ENCODE measurements around the gene MPPED2. TPM values are rescaled to one million over a fixed set of nuclear protein-coding genes. Genes with fewer than 3 reads are reported as not detected.

Gene MPPED2
- total RNA-seq, 6 experiments from 2014 or later, result not detected

DNA sequence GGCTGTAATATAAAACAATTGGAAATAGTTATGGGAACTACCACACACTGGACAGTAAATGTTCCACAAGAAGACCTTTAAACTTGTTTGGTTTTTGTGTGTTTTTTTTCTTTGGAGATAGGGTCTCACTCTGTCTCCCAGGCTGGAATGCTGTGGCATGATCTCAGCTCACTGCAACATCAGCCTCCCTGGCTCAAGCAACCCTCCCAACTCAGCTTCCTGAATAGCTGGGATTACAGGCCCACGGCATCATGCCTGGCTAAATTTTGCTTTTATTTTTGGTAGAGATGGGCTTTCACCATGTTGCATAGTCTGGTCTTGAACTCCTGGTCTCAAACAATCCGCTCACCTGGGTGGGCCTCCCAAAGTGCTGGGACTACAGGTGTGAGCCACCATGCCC, 121.0 kb downstream of the MPPED2 start:
- no peaks in the 10 kb centered on the region for H3K36me3 Mint-ChIP-seq (ENCODE audit: low read depth)
- H3K4me3 Mint-ChIP-seq, result no peak overlapping the region
- no peak for DNase-seq
- peaks cover 3% of the 10 kb centered on the region; the same call in 1 of the 2 replicates for H3K27me3 Mint-ChIP-seq (ENCODE audit: insufficient read depth)
- TF ChIP-seq, protein P1, sequence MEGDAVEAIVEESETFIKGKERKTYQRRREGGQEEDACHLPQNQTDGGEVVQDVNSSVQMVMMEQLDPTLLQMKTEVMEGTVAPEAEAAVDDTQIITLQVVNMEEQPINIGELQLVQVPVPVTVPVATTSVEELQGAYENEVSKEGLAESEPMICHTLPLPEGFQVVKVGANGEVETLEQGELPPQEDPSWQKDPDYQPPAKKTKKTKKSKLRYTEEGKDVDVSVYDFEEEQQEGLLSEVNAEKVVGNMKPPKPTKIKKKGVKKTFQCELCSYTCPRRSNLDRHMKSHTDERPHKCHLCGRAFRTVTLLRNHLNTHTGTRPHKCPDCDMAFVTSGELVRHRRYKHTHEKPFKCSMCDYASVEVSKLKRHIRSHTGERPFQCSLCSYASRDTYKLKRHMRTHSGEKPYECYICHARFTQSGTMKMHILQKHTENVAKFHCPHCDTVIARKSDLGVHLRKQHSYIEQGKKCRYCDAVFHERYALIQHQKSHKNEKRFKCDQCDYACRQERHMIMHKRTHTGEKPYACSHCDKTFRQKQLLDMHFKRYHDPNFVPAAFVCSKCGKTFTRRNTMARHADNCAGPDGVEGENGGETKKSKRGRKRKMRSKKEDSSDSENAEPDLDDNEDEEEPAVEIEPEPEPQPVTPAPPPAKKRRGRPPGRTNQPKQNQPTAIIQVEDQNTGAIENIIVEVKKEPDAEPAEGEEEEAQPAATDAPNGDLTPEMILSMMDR (IDR thresholded peaks at IDR 0.05), result no peak
- H3K27ac Mint-ChIP-seq, result no peak overlapping the region
- H3K9me3 Mint-ChIP-seq, result peaks cover 23% of the 10 kb centered on the region
- H3K4me1 Mint-ChIP-seq (ENCODE audit: low read depth), result no peaks in the 10 kb centered on the region

DNA sequence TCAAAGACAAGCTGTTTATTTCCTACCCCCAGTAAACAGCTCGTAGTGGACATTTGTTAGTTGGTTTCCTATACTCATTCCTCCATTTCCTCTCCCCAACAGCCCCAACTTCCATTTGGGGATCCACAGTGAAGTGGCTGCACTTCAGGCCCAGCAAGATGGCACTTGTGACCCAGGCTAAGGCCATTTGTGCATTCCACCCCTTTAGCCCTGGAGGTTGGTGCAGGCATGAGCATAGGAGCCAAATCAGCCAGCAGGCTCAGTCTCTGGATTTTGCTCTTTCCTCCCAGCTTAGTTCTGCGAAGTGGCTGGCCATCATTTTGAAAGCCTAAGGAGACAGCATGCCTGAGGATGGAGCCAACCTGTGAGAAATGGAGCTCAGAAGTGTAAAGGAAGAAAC, 122.9 kb downstream of the MPPED2 start:
- peaks cover 32% of the 10 kb centered on the region for H3K9me3 Mint-ChIP-seq
- no peak overlapping the region for H3K4me3 Mint-ChIP-seq
- H3K36me3 Mint-ChIP-seq (ENCODE audit: low read depth), result no peaks in the 10 kb centered on the region
- no peak overlapping the region for H3K27ac Mint-ChIP-seq
- no peaks in the 10 kb centered on the region for H3K4me1 Mint-ChIP-seq (ENCODE audit: low read depth)
- H3K27me3 Mint-ChIP-seq (ENCODE audit: insufficient read depth), result peaks cover 3% of the 10 kb centered on the region; the same call in 1 of the 2 replicates
- no peak for DNase-seq
- TF ChIP-seq, protein P1 (IDR thresholded peaks at IDR 0.05), result no peak

DNA sequence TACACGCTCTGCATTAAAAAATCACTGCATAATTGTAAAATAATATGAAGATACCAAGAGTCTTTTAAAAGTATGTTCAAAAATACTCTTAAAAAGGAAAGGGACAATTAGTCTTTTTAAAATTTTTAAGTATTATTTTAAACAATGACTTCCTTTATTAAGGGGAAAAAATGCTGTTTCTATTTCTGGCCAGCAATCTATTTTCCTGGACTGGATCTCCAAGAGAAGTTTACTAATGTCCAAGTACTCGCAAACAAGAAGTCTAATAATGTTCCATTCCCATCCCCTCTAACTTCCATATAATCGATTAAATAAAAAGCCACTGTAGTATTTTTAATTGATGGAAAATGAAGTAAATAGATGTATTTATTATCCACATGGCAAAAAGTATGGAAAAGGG, 123.7 kb downstream of the MPPED2 start:
- Mint-ChIP-seq H3K4me3 (no peak overlapping the region), H3K27me3 (ENCODE audit: insufficient read depth) (peaks cover 1% of the 10 kb centered on the region; the same call in 1 of the 2 replicates), H3K27ac (no peak overlapping the region), H3K4me1 (ENCODE audit: low read depth) (no peaks in the 10 kb centered on the region), H3K36me3 (ENCODE audit: low read depth) (no peaks in the 10 kb centered on the region), H3K9me3 (peaks cover 36% of the 10 kb centered on the region)
- no peak for DNase-seq
- TF ChIP-seq, protein P1 (IDR thresholded peaks at IDR 0.05), result no peak

DNA sequence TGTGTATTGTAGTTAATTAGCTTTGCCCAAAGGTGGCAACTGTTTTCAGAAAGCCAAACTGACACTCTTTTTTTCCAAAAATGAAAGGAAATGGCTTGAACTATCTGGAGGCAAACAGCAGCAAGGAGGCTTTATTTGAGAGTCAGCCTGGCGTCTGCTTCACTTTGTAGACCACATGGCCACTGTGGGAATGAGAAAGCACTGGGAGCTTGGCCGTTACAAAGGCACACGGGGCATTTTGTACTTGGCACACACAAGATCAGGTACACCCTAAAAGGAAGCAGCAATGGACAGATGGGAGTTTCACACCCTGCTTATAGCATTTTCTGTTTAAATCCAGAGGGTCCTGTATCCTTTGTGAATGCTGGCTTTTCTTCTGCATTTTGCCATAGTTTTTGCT, 126.3 kb downstream of the MPPED2 start:
- TF ChIP-seq, protein P1 (IDR thresholded peaks at IDR 0.05), result no peak
- H3K4me1 Mint-ChIP-seq (ENCODE audit: low read depth), result no peaks in the 10 kb centered on the region

DNA sequence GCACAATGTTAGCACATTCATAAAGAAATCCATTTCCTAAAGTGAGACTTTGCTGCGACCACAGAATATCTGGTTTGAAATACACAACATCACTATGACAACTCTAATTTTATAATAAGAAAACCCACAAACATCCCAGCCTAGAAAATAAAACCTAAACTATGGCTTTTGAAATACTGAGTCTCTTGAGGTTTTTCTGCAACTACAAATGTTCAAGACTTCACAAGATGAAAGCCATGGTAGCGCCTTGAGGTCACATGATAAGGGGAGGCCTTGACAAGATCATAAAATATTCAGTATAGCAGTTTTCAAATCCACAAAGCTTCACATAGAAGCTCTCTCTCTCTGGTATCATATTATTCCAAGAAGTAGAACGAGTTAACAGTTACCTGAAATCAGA, 126.8 kb downstream of the MPPED2 start:
- TF ChIP-seq, protein P1 (IDR thresholded peaks at IDR 0.05), result no peak
- H3K36me3 Mint-ChIP-seq (ENCODE audit: low read depth), result no peaks in the 10 kb centered on the region
- no peak for DNase-seq
- H3K9me3 Mint-ChIP-seq, result peaks cover 46% of the 10 kb centered on the region
- no peaks in the 10 kb centered on the region for H3K27me3 Mint-ChIP-seq (ENCODE audit: insufficient read depth)
- no peaks in the 10 kb centered on the region for H3K4me1 Mint-ChIP-seq (ENCODE audit: low read depth)
- H3K27ac Mint-ChIP-seq, result no peak overlapping the region
- H3K4me3 Mint-ChIP-seq, result no peak overlapping the region

More for the DNA sequence above, 126.3 kb downstream of the MPPED2 start:
- Mint-ChIP-seq H3K9me3 (peaks cover 42% of the 10 kb centered on the region), H3K36me3 (ENCODE audit: low read depth) (no peaks in the 10 kb centered on the region), H3K27me3 (ENCODE audit: insufficient read depth) (no peaks in the 10 kb centered on the region), H3K4me3 (no peak overlapping the region), H3K27ac (no peak overlapping the region)
- no peak for DNase-seq

GRCh38 chr11:30458541-30458940, 127.6 kb downstream of the MPPED2 start:
- no peaks in the 10 kb centered on the region for H3K36me3 Mint-ChIP-seq (ENCODE audit: low read depth)
- no peaks in the 10 kb centered on the region for H3K4me1 Mint-ChIP-seq (ENCODE audit: low read depth)
- no peak for DNase-seq
- H3K9me3 Mint-ChIP-seq, result peaks cover 48% of the 10 kb centered on the region
- H3K27me3 Mint-ChIP-seq (ENCODE audit: insufficient read depth), result no peaks in the 10 kb centered on the region
- TF ChIP-seq, protein P1 (IDR thresholded peaks at IDR 0.05), result no peak
- no peak overlapping the region for H3K27ac Mint-ChIP-seq
- no peak overlapping the region for H3K4me3 Mint-ChIP-seq
